ELF-1 (cell line): ENCODE measurements around the gene SCAF11.

Experiments
- DNase-seq: peaks from one replicate; pipeline ENCODE4 v3.0.0-alpha.2; 2016; ENCODE audit warnings: low read depth, low spot score

Gene SCAF11

DNA sequence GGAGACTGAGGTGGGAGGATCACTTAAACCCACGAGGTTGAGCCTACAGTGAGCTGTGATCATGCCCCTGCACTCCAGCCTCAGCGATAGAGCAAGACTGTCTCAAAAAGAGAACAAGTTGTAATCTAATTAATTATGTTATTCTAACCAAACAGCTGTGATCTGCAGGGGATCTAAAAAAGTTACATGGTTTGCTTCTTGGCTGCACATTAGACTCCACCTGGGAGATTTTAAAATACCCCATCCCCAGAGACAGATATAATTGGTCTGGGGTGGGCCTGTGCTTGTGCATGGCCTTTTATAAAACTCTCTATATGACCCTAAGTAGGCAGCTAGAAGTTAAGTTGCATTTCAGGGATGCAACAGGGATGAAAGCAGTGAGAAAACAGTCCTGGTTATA, 76.7 kb downstream of the SCAF11 start:
- no peak for DNase-seq

DNA sequence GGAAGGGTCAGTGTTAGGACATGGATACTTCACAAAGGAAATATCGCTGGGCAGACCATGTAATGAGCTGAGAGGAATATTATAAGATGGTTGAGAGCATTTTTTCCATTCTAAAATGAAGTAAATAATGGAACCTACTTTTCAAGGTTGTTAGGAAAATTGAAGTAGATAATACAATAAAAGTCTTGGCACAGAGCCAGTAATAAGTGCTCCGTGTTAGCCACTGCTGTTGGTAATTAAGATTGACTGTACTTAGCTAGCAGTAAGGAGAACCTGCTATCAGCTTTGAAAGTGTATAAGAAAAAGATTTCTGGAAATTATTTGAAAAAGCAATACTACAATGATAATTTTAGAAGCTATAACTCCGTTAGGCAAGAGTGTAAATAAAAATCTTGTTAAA, 77.6 kb downstream of the SCAF11 start:
- DNase-seq = no peak

DNA sequence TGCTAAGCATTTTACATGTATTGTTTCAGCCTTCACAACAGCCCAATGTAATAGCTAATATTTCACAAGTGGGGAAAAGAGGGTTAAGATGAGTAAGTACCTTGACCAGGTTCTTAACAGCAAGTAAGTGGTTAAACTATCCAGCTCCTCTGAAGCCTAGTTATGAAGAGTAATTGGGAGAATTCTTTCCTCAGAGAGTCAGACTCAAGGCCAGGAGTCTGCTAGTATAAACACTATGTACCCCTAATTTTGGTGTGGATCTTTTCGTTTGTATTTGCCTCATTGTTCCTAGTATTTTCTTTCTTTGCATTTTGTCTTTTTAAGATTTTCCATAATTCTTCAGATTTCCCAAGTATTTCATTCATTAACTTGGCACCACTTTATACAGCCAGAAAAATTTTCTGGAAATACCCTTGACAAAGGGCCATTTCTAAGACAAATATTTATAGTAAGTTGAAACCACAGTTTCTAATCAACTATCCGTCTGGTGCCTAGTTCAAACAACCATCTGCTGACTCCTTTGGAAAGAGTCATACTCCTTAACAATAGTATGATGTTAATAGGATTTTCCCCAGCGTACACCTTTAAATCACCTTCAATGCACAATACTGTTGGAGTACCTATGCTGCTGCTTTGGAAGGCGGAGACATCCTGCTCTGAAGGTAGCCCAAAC, 81.2 kb downstream of the SCAF11 start:
- DNase-seq = no peak

DNA sequence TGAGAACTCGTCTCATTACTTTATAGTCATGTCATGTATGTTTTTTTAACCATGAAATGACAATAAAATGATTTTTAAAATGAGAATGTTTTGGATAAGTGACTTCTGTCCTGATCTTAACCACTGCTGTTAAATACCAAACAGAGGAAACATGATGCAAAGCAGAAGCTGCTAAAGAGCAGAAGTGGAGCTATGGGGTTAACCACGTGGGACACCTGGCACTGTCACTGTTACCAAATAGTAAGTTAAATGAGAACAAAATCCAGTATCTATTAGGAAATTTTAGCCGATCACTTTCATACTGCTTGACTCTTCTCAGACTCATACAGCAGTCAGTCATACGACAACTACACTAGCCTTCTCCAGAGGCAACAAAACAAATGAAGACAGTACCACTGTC, 82.4 kb downstream of the SCAF11 start:
- DNase-seq = no peak

DNA sequence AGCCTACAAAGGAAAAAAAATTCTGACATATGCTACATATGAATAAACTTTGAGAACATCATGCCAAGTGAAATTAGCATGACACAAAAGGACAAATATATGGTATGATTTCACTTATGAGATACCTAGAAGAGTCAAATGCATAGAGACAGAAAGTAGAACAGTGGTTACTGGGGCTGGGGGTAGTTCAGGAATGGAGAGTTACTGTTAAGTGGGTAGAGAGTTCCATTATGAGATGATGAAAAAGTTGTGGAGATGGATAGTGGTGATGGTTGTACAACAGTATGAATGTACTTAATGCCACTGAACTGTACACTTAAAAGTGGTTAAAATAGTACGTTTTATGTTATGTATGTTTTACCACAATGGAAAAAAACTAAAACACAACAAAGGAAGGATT, 92.3 kb downstream of the SCAF11 start:
- no peak for DNase-seq

DNA sequence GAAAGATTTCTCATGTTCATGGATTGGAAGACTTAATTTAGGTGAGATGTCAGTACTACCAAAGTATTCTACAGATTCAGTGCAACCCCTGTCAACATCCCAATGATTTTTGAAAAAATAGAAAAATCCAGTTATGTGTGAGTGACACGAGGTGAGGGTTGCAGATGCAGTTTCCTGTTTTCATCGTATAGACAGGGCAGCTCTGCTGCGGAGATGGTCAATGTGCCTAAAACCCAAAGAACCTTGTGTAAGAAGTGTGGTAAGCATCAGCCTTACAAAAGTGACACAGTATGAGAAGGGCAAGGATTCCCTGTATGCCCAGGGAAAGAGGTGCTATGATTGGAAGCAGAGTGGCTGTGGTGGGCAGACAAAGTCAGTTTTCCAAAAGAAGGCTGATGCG, 94.4 kb downstream of the SCAF11 start:
- no peak for DNase-seq

DNA sequence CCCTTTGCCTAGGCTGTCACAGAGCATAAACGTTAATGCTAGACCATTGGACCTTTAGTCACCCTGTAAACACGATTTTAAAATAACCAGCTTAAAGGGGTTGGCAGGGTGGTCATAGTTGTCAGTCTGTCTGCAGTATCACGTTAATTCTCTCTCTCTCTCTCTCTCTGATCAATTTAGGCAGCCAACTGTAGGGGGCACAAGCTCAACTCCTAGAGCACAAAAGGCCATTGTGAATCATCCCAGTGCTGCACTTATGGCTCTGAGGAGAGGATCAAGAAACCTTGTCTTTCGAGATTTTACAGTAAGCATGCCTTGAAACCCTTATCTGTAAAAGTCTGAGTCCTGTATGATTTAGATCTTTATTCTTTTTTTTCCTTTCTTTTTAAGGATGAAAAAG, 97.1 kb downstream of the SCAF11 start:
- no peak for DNase-seq

DNA sequence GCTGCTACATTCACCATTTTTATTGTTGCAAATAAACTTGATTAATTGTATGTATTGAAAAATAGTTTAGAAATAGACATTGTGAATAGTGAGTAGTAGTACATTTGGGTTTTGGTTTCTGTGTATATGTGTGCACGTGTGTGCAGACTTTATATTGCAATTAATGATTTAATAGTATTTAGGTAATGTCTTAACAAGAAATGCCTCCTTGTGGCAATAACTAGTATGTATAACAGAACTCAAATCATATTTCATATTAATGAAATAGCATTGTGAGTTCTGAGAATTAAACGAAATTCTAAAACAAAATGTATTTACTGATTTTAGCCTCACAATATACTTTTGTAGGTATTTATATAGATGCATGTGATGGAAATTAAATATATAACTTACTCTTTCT, 100.1 kb downstream of the SCAF11 start:
- no peak for DNase-seq

DNA sequence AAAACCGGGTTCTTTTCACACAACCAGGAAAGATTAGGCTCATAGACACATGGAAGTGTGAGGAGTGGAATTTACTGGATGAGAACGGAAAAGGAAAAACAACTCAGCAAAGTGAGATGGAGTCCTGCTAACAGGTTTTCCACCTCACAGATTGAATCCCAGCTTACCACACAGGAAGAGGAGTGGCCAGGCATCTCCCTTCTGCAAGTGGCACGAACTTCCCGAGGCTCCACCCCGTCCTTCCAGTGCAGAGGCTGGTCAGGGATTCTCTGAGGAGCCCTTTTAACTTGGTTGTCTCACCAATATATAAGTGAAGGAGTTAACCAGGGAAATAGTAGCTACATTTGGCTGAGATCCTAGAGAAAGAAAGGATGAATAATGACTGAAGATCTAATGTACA, 102.8 kb downstream of the SCAF11 start:
- DNase-seq = peak; percentile 52

DNA sequence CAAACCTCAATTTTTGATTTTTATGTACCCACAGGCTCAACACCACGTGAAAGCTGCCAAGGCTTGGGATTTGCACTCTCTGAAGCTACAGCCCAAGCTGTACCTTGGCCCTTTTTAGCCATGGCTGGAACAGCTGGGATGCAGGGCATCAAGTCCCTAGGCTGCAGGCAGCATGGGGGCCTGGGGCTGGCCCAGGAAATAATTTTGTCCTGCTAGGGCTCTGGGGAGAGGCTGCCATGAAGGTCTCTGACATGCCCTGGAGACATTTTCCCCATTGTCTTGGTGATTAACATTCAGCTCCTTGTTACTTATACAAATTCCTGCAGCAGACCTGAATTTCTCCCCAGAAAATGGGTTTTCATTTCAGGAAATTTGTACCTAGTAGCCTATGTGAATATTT, 103.7 kb downstream of the SCAF11 start:
- peak; percentile 67 for DNase-seq

DNA sequence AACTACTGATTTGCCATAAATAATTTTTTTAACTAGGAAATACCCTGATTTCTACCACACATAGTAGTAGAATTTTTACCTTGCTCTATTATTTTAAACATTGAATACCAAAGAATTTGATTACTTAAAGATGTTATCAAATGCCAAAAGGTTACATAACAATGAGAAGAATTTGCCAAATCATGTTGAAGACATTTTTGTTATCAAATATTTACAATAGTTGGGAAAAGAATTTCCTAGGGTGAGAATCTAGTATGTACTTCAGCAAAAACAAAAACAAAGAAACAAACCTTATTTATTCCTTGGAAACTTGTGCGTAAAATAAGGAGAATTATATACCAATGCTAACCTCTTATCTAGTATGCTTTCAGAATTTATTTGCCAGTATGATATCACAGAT, 107.2 kb downstream of the SCAF11 start:
- no peak for DNase-seq

DNA sequence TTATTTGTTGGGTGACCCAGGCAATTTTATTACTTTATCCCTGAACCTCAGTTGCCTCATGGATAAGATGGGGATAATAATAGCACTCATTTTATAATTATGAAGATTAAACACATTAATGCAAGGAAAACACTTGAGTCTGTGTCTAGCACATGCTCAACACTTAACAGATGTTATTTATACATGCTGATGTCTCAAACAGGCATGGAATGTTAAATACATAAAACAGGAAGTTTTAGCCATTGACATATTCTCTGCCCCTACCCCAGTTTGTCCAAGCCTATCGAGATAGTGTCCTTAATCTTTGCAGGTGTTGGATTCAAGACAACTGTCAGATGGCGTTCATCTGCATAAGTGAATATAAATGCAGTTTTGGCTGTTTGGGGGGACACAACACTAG, 109.8 kb downstream of the SCAF11 start:
- DNase-seq = no peak

DNA sequence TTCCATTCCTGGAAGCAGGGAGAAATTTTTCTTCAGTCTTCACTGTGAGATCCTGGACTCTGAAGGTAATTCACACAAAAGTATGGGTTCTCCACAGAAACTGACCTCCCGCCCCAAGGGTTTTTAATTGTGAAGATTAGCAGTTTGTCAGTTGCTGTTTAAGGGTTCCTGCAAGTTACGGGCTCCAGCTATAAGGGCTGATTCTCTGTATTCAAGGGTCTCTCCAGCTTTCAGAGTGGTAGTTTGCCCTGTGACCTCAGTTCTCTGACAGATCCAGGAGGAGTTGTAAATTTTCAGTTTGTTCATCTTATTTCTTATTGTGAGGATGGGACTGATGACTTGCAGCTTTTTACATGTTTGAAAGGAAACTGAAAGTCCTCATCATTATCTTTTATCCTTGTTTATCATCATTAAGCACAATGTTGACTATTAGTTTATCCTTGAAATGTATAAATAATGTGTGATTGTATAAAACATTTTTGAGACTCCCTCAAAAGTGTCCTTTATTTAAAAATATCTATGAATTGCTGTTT, 110.9 kb downstream of the SCAF11 start:
- no peak for DNase-seq

DNA sequence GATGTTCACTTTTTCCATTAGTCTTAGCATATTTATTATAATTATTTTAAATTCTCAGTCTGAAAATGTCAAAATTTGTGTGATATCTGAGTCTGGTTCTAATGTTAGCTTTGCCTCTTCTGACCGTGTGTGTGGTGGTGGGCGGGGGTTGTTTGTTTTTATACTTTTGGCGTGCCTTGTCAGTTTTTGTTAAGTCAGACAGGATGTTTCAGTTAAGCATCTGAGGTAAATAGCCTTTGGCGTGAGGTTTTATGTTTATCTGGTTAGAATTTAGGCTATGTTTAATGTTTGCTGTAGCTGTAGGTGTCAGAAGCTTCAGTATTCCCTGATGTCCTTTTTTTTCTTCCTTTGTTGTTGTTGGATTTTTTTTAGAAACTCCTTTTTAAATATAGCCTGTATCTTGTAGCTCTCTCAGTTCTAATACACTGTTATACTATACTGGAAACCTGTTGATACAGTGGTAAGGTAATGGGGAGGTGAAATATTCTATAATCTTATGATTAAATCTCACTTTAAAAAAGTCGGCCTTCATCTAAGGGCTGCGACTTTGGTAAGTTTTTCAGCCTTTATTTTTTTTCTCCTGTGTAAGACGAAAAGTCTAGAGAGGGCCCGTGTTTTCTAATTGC, 111.6 kb downstream of the SCAF11 start:
- no peak for DNase-seq

DNA sequence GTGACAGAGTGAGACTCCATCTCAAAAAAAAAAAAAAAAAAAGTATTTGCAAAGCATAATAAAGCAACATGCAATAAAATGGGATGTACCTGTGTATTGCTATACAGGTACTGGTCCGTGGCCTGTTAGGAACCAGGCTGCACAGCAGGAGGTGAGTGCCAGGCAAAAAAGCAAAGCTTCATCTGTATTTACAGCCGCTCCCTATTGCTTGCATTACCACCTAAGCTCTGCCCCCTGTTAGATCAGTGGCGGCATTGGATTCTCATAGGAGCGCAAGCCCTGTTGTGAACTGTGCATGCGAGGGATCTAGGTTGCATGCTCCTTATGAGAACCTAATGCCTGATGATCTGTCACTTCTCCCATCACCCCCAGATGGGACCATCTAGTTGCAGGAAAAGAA, 113.3 kb downstream of the SCAF11 start:
- no peak for DNase-seq

DNA sequence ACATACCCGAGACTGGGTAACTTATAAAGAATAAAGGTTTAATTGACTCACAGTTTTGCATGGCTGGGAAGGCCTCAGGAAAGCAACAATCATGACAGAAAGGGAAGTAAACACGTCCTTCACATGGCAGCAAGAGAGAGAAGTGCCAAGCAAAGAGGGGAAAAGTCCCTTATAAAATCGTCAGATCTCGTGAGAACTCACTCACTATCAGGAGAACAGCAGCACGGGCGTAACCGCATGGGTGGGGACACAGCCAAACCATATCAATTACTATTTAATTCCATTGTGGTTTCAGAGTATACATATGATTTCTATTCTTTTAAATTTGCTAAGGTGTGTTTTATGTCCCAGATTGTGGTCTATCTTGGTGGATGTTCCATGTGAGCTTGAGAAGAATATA, 117.9 kb downstream of the SCAF11 start:
- no peak for DNase-seq
